Activated CD8-positive, alpha-beta memory T cell treated with anti-CD3 and anti-CD28 coated beads, Interleukin-2, amount 50 U/mL, for 48 hours (primary cell): Measurements from ENCODE around the gene USP49.

Experiments
- DNase-seq: peaks from one replicate; pipeline ENCODE4 v3.0.0-alpha.2; 2020

USP49 gene

DNA sequence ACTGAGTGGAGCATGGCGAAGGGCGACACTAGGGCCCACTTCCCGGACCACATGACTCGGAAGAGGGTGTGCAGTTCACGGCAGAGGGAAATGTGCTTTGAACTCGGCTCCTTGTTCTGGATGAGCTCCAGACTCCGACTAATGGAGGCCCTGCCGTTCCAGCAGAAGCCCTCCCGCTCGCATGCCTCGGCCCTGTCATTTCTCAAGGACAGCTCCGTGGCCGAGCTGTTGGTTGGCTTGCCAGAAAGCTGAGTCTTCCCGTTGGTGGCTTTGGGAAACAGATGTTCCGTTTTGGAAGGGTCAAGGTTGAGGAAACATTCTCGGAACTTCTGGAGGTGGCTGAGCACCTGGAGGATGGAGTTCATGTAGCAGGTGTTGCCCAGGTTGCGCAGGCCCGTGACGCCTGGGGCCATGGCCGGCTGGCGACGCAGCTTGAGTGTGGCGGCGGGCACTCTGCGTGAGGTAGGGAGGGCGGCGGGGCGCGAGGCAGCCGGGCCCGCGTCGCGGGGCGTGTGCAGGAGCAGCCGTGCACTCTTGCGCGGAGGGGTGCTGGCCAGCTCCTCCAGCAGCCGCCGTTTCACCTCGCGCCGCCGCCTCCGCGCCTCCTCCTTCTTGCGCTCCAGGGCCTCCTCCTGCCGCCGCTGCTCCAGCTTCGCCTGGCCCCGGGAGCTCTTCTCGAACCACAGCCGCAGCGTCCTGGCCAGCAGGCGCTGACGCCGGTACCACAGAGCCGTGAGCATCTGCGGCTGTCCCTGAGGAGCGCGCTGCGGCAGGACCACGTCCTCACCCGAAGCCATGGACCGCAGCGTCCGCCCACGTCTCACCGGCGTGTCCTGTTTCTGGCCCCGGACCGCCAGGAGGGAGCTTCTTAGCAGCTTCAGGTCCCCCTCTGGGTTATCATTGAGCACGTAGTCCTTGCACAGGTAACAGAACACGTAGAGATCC lies 89.1 kb downstream of the USP49 start:
- DNase-seq, result no peak

- DNase-seq, result no peak
Measured at GRCh38 chr6:41801380-41801779, 93.8 kb downstream of the USP49 start.

GRCh38 chr6:41799559-41799911 lies 95.6 kb downstream of the USP49 start:
- no peak for DNase-seq

DNA sequence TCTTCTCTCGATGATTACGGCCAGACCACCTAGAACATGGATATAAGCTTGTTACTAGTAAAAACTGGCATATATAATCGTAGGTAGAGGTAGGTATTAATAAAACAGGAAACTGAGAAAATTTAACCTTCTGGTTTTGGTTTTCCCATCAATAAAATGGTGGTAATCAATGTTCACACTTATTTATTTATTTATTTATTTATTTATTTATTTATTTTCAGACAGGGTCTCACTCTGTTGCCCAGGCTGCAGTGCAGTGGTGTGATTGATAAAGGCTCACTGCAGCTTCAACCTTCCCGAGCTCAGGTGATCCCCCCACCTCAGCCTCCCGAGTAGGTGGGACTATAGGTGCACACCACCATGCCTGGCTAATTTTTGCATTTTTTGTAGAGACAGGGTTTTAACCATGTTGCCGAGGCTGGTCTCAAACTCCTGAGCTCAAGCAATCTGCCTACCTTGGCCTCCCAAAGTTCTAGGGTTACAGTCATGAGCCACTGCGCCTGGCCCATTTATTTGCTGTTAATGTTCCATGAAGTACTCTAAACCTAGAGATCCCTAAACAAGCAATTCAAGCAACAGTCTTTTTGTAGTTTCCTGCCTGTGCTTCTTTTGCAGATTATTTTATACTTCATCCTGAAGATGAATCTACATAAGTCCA lies 96.1 kb downstream of the USP49 start:
- DNase-seq, result no peak

DNA sequence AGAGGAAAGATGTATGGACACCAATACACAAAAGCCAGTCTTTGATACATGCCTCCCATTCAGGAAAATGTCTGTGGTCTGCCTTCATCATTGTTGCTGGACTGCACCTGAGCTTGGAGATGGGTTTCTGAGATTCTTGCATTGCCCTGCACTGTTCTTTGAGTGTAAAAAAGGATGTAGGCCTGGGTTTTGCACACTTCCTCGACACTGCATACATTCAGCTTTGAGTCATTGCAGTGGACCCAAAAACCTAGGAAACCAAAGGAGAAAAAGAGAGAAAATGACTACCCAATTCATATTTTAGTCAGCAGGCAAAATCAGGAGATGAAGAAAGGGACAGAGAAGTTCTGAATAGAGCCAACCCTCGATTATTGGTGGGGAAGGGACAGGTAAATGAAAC lies 98.7 kb downstream of the USP49 start:
- no peak for DNase-seq

GRCh38 chr6:41791984-41792383 lies 103.2 kb downstream of the USP49 start:
- DNase-seq, result no peak

DNA sequence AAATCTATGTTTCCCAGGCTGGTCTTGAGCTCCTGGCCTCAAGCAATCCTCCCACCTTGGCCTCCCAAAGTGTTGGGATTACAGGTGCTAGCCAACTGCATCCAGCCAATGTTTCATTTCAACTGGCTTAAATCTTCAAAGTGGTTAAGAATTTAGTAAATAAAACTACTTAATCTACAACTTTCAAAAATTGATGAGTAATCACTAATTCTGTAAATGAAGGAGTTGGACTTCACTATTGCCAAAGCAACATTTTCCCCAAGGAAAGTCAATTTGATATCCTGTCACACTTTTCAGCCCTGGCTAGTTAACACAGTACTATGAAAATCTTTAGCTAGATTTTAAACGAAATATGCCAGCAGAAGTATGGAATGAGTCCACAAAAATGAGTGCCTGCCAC lies 103.9 kb downstream of the USP49 start:
- DNase-seq, result no peak

DNA sequence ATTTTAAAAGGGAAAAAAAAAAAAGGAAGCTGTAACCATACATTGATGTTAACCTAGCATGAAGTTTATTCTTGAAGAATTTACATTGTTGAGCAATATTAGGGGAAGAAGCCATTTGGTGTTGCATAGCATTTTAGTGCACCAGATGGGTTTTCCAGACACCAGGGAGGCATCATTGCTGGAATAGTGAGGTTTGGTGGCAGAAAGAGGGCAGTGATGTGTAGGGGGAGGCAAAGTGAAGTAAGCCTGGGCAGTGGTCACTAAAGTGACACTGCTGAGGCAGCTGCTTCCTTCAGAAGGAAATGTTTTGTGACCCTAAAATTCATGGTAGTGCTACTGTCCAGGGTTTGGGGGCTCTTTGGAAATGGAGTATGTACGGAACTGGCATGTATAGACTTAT lies 105.1 kb downstream of the USP49 start:
- no peak for DNase-seq

- peak; percentile 12 for DNase-seq
Measured at GRCh38 chr6:41789390-41789724, 105.8 kb downstream of the USP49 start.

GRCh38 chr6:41787219-41787917 lies 107.8 kb downstream of the USP49 start, which contains the start of gene TOMM6:
TSS of gene TOMM6 (plus strand) at chr6:41787694. CDS start at chr6:41787698, 4 bp downstream.
- peak; percentile 98 for DNase-seq

DNA sequence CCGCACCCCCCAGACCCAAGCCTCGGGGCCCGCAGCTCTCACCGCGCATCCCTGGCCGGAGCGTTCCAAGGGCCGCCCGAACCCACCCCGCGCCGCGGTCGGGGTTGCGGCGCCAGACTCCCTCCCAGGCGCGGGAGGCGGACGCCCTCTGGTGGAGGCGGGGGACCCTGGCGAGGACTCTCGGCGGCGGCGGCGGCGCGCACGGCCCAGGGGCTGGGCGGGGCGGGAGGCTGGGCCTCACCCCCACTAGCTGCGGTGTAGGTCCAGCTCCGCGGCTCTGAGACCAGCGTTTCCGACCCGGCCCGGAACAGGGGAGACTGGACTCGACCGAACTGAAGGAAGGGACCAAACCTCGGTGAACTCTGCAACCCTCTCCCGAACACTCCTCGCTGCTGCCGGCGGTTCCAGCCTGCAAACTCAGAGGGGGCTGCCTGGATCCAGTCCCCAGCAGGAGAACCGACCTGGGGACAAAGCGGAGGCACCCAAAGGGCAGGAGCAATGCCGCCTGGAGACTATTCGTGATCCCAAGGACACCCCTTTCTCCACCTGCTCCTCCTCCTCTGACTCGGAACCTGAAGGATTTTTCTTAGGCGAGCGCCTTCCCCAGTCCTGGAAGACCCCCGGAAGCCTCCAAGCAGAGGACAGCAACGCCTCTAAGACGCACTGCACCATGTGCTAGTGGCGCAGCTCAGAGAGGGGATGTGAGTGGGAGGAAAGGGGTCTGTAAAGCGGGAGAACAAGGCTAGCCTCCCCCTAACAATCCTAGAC lies 108.5 kb downstream of the USP49 start:
- DNase-seq, result peak; percentile 95

DNA sequence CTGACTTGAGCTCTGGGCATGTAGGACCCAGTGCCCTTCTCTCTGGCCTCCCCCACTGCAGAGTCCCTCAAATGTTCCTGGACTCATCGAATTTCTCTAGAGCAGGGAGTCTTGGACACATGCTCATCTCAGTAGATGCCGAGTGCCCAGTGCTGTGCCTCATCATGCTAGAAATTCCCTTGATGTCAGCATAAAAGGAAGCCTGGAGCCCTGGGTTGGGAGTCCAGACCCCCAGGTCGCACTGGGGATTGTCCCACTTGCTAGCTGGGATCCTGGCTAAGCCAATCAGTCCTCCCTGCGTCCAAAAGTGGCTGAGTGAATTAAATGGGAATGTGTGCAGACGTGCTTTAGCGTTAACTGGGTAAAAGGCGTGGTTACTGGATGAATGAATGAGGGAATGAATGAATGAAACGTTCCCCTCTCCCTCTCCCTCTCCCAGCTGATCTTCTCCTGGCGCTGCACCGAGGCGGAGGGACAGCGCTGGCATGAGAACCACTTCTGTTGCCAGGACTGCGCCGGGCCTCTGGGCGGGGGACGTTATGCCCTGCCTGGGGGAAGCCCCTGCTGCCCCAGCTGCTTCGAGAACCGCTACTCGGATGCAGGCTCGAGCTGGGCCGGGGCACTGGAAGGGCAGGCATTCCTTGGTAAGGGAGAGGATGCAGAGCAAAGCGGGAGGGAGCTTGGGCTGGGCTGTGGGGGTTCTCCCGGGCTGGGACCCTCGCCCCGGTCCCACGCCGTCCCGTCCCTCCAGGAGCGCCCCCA lies 109.3 kb downstream of the USP49 start:
- DNase-seq, result no peak

GRCh38 chr6:41785254-41785653 lies 109.9 kb downstream of the USP49 start:
- no peak for DNase-seq

DNA sequence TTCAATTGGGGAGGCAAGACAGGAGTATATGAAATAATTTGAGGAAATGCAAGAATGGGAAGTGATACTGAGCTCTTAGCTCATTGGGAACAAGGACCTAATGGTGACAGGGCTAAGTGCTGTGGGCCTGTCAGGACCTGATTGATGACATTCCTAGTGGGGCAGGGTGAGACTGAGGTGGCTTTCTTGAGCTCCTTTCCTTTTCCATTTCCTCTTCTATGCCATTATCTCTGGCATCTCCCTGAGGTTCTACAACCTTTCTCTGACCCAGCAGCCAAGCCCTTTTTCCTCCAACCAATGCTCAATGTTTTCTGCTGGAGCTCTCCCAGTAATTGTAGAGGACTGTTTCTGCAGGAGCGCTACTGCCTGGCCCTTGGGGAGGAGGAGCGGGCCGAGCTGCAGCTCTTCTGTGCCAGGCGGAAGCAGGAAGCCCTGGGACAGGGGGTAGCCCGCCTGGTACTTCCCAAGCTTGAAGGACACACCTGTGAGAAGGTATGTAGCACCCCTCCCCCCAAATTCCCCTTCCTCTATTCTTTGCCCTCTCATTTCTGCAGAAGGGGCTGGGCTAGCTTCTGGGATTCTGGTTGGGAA lies 110.5 kb downstream of the USP49 start:
- no peak for DNase-seq

GRCh38 chr6:41783106-41783780 lies 111.9 kb downstream of the USP49 start:
- DNase-seq, result no peak

DNA sequence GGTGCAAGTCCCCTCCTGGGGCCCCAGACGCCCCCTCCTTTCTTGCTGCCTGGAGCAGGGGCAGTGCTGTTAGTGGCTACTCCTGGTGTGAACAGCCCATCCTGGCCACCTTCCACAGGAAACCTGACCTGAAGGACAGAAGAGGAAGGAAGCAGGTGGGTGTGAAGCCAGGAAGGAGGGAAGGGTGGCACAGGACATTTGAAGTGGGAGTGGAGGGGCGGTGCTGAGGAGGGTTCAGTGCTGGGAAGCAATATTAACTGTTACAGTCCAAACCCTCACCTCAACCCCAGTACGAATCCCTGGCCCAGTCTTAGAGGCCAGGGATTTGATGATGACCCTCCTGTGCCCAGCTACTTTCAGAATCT lies 113.8 kb downstream of the USP49 start:
- no peak for DNase-seq

DNA sequence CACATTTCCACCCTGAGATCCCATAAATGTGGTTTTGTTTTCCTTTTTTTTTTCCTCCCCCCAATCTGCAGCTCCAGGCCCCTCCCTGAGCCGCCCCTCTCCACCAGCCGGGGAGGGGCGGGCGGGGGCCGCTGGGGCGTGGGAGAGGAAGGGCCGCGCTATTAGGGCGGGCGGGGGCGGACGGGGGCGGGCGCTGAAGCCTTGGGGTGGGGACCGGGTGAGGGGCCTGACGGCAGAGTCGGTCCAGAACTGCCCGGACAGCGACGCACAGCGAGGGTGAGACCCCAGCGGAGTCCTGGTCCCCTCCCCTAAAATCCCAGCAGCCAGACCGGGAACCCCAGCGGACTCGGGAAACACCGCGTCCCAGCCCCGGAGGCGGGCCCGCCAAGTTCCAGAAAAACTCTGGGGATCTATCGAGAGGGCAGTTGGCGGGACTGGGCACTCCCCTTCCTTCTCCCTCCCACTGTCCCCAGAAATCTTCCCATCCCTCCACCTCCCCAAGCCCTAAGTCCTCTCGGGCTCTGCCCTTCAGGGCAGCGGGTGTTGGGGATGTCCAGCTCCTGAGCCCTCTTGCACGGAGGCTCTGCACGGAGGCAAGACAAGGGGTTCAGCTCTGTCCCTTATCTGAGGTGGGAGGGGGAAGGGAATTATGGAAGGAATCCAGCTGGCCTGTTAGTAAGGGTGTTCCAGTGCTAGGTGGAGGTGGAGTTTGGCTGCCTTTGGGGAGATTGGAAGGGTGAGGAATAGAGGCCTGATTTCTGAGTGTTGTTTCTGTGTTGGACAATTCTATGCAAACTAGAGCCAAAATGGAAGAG lies 114.4 kb downstream of the USP49 start, which contains the start of gene PRICKLE4:
Gene PRICKLE4 (plus strand): TSS at position 232 of the 815 bp plus-strand sequence. CDS start 2,692 bp downstream, outside the sequence.
- DNase-seq, result no peak

GRCh38 chr6:41779788-41780550 lies 115.2 kb downstream of the USP49 start, which contains the start of gene FRS3:
TSS of gene FRS3 (minus strand) at chr6:41779900. CDS start at chr6:41776987, 2,913 bp downstream.
- DNase-seq, result peak; percentile 100

- no peak for DNase-seq
Measured at GRCh38 chr6:41779336-41779735, 115.8 kb downstream of the USP49 start.
